ENCODE data around the gene CNR1. TPM values are rescaled to one million over a fixed set of nuclear protein-coding genes. Genes with fewer than 3 reads are reported as not detected.

The CNR1 gene
- total RNA-seq, 1 experiment from 2014 or later = 0.48 TPM

DNA sequence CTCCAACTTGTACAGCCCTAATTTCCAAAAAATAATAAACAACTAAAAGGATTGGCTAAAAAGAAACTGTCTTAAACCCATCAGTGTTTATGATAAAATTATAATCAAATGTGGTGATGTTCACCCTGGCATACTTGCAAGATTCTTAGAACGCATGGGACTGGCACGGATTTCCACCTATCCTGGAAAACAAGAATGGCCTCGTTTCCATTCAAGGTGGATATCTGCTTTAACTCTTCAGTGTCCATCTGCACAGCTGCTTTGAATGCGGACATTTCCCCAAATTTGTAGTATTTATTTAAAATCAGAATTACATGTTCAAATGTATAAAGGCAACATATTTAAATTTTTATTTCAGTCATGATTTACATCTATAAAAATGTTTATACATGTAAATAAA is 4.2 kb downstream of the CNR1 start (continued):
- TF ChIP-seq NR3C1 (CRISPR knock-in tag; conservative IDR thresholded peaks at IDR 0.05; ENCODE audit: low read depth) (no peak), ATF1 (CRISPR knock-in tag; IDR thresholded peaks at IDR 0.05) (no peak), FOXK1 (CRISPR knock-in tag; IDR thresholded peaks at IDR 0.05) (no peak)

DNA sequence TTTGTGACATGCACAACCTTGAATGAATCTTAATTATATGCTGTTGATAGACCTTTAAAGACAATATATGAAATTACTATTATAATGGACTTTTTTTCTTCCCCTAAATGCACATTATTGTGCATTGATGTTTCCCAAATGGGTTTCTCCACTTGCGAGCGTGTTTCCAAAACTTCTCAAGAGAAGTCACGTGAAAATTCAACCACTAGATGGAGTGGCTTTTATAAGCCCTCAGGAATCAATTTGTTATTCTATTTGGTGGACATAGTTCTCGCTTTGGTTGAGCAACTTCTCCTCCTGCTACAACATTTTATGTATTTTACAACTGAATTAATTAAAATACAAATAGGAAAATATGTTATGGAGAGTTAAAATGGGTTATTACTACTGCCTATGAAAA is 9.0 kb downstream of the CNR1 start:
- ChIA-PET CTCF (no interaction called here), POLR2A (no interaction called here)
- peaks cover 12% of the 10 kb centered on the region for H3K4me1 Mint-ChIP-seq
- no peaks in the 10 kb centered on the region for H3K9me3 Mint-ChIP-seq
- no peak overlapping the region for H3K4me3 Mint-ChIP-seq
- no peak for DNase-seq (ENCODE audit: low spot score)
- H3K27ac Mint-ChIP-seq = no peak overlapping the region
- TF ChIP-seq MXD4 (CRISPR knock-in tag; IDR thresholded peaks at IDR 0.05; ENCODE audit: borderline replicate concordance) (no peak), OVOL2 (CRISPR knock-in tag; IDR thresholded peaks at IDR 0.05; ENCODE audit: borderline replicate concordance) (no peak), GABPB1 (CRISPR knock-in tag; IDR thresholded peaks at IDR 0.05) (no peak), JUN (CRISPR knock-in tag; IDR thresholded peaks at IDR 0.05) (no peak), ZNF138 (CRISPR knock-in tag; conservative IDR thresholded peaks at IDR 0.05) (no peak), ZNF121 (CRISPR knock-in tag; IDR thresholded peaks at IDR 0.05) (no peak)
- TF ChIP-seq, protein P1, sequence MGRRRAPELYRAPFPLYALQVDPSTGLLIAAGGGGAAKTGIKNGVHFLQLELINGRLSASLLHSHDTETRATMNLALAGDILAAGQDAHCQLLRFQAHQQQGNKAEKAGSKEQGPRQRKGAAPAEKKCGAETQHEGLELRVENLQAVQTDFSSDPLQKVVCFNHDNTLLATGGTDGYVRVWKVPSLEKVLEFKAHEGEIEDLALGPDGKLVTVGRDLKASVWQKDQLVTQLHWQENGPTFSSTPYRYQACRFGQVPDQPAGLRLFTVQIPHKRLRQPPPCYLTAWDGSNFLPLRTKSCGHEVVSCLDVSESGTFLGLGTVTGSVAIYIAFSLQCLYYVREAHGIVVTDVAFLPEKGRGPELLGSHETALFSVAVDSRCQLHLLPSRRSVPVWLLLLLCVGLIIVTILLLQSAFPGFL (CRISPR knock-in tag; IDR thresholded peaks at IDR 0.05; ENCODE audit: borderline replicate concordance) = no peak
- TF ChIP-seq, protein P2, sequence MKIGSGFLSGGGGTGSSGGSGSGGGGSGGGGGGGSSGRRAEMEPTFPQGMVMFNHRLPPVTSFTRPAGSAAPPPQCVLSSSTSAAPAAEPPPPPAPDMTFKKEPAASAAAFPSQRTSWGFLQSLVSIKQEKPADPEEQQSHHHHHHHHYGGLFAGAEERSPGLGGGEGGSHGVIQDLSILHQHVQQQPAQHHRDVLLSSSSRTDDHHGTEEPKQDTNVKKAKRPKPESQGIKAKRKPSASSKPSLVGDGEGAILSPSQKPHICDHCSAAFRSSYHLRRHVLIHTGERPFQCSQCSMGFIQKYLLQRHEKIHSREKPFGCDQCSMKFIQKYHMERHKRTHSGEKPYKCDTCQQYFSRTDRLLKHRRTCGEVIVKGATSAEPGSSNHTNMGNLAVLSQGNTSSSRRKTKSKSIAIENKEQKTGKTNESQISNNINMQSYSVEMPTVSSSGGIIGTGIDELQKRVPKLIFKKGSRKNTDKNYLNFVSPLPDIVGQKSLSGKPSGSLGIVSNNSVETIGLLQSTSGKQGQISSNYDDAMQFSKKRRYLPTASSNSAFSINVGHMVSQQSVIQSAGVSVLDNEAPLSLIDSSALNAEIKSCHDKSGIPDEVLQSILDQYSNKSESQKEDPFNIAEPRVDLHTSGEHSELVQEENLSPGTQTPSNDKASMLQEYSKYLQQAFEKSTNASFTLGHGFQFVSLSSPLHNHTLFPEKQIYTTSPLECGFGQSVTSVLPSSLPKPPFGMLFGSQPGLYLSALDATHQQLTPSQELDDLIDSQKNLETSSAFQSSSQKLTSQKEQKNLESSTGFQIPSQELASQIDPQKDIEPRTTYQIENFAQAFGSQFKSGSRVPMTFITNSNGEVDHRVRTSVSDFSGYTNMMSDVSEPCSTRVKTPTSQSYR (CRISPR knock-in tag; IDR thresholded peaks at IDR 0.05) = no peak
- TF ChIP-seq, protein P3, sequence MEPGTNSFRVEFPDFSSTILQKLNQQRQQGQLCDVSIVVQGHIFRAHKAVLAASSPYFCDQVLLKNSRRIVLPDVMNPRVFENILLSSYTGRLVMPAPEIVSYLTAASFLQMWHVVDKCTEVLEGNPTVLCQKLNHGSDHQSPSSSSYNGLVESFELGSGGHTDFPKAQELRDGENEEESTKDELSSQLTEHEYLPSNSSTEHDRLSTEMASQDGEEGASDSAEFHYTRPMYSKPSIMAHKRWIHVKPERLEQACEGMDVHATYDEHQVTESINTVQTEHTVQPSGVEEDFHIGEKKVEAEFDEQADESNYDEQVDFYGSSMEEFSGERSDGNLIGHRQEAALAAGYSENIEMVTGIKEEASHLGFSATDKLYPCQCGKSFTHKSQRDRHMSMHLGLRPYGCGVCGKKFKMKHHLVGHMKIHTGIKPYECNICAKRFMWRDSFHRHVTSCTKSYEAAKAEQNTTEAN (CRISPR knock-in tag; IDR thresholded peaks at IDR 0.05) = no peak
- TF ChIP-seq, protein P4, sequence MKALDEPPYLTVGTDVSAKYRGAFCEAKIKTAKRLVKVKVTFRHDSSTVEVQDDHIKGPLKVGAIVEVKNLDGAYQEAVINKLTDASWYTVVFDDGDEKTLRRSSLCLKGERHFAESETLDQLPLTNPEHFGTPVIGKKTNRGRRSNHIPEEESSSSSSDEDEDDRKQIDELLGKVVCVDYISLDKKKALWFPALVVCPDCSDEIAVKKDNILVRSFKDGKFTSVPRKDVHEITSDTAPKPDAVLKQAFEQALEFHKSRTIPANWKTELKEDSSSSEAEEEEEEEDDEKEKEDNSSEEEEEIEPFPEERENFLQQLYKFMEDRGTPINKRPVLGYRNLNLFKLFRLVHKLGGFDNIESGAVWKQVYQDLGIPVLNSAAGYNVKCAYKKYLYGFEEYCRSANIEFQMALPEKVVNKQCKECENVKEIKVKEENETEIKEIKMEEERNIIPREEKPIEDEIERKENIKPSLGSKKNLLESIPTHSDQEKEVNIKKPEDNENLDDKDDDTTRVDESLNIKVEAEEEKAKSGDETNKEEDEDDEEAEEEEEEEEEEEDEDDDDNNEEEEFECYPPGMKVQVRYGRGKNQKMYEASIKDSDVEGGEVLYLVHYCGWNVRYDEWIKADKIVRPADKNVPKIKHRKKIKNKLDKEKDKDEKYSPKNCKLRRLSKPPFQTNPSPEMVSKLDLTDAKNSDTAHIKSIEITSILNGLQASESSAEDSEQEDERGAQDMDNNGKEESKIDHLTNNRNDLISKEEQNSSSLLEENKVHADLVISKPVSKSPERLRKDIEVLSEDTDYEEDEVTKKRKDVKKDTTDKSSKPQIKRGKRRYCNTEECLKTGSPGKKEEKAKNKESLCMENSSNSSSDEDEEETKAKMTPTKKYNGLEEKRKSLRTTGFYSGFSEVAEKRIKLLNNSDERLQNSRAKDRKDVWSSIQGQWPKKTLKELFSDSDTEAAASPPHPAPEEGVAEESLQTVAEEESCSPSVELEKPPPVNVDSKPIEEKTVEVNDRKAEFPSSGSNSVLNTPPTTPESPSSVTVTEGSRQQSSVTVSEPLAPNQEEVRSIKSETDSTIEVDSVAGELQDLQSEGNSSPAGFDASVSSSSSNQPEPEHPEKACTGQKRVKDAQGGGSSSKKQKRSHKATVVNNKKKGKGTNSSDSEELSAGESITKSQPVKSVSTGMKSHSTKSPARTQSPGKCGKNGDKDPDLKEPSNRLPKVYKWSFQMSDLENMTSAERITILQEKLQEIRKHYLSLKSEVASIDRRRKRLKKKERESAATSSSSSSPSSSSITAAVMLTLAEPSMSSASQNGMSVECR (CRISPR knock-in tag; IDR thresholded peaks at IDR 0.05; ENCODE audit: borderline replicate concordance) = no peak
- TF ChIP-seq, protein P5, sequence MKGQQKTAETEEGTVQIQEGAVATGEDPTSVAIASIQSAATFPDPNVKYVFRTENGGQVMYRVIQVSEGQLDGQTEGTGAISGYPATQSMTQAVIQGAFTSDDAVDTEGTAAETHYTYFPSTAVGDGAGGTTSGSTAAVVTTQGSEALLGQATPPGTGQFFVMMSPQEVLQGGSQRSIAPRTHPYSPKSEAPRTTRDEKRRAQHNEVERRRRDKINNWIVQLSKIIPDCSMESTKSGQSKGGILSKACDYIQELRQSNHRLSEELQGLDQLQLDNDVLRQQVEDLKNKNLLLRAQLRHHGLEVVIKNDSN (CRISPR knock-in tag; IDR thresholded peaks at IDR 0.05) = no peak
- TF ChIP-seq, protein P6, sequence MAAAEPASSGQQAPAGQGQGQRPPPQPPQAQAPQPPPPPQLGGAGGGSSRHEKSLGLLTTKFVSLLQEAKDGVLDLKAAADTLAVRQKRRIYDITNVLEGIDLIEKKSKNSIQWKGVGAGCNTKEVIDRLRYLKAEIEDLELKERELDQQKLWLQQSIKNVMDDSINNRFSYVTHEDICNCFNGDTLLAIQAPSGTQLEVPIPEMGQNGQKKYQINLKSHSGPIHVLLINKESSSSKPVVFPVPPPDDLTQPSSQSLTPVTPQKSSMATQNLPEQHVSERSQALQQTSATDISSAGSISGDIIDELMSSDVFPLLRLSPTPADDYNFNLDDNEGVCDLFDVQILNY (CRISPR knock-in tag; IDR thresholded peaks at IDR 0.05) = no peak
- no peaks in the 10 kb centered on the region for H3K36me3 Mint-ChIP-seq
- ATAC-seq = no peak
- no peaks in the 10 kb centered on the region for H3K27me3 Mint-ChIP-seq (ENCODE audit: low read depth)

Measured in WTC11 (cell line).